Smooth muscle cell (in vitro differentiated cells): Measurements from ENCODE around the gene PRLH. TPM values are rescaled to one million over a fixed set of nuclear protein-coding genes. Genes with fewer than 3 reads are reported as not detected.

ENCODE experiments used
- DNase-seq: peaks from one replicate; lab custom pipeline; 2025; ENCODE audit not compliant: unreplicated experiment; lab: John Stamatoyannopoulos, UW
- H2AFZ ChIP-seq: fragments of 200-600 bp; sonication (generic); 2 replicates; pipeline ENCODE4 v1.6.0; 2016; ENCODE audit warnings: antibody characterized with exemption, low read depth, mild to moderate bottlenecking
- H3F3A ChIP-seq: fragments of 200-600 bp; sonication (generic); 2 replicates; pipeline ENCODE4 v1.6.0; 2017; ENCODE audit warnings: antibody characterized with exemption, low read depth
- H3K27ac ChIP-seq: fragments of 200-600 bp; sonication (generic); 2 replicates; pipeline ENCODE4 v1.5.1; 2016; ENCODE audit warnings: low read depth, mild to moderate bottlenecking
- H3K27me3 ChIP-seq: fragments of 200-600 bp; sonication (generic); 2 replicates; pipeline ENCODE4 v1.6.1; 2016; ENCODE audit warnings: low read depth, mild to moderate bottlenecking
- H3K36me3 ChIP-seq: fragments of 200-600 bp; sonication (generic); 2 replicates; pipeline ENCODE4 v1.5.1; 2016; ENCODE audit warnings: low read depth
- H3K4me1 ChIP-seq: fragments of 200-600 bp; sonication (generic); 2 replicates; pipeline ENCODE4 v1.5.1; 2016; ENCODE audit warnings: low read depth
- H3K4me2 ChIP-seq: fragments of 200-600 bp; sonication (generic); 2 replicates; pipeline ENCODE4 v1.6.0; 2016; ENCODE audit warnings: mild to moderate bottlenecking
- H3K4me3 ChIP-seq: fragments of 200-600 bp; sonication (generic); 2 replicates; pipeline ENCODE4 v1.5.1; 2016; ENCODE audit warnings: mild to moderate bottlenecking
- H3K79me2 ChIP-seq: fragments of 200-600 bp; sonication (generic); 2 replicates; pipeline ENCODE4 v1.6.0; 2016; ENCODE audit warnings: low read depth, mild to moderate bottlenecking
- H3K9ac ChIP-seq: fragments of 200-600 bp; sonication (generic); 2 replicates; pipeline ENCODE4 v1.6.0; 2016; ENCODE audit warnings: low read depth
- H3K9me3 ChIP-seq: fragments of 200-600 bp; sonication (generic); replicated peaks from 2 replicates; pipeline ENCODE4 v1.5.1; 2016; ENCODE audit warnings: low read depth
- H4K20me1 ChIP-seq: fragments of 200-600 bp; sonication (generic); 2 replicates; pipeline ENCODE4 v1.6.0; 2016; ENCODE audit warnings: low read depth
- CTCF ChIP-seq: fragments of 200-600 bp; sonication (generic); IDR thresholded peaks from 2 replicates; pipeline ENCODE4 v1.5.1; 2017; ENCODE audit warnings: borderline replicate concordance, mild to moderate bottlenecking, antibody characterized with exemption; ENCODE audit not compliant: insufficient read depth, poor library complexity, severe bottlenecking
- WGBS: methylation state at CpG from one replicate; pipeline ENCODE4 v1.1.7; 2016; ENCODE audit warnings: low lambda C conversion rate; 5-methylcytosine and 5-hydroxymethylcytosine counted together
- polyA plus RNA-seq: library from polyadenylated mRNA; unstranded; fragments of >200 nt; fragmentation: Nextera tagmentation; extraction: Ambion mirVana; gene quantifications from 2 replicates; pipeline ENCODE4 v1.2.1, GENCODE V29; 2016
- total RNA-seq: library from RNA; depleted of rRNA; stranded (reverse); fragments of >200 nt; gene quantifications from 2 replicates; pipeline ENCODE4 v1.2.3, GENCODE V29; 2014

The PRLH gene
- total and polyA plus RNA-seq, 2 experiments from 2014 or later, result not detected

DNA sequence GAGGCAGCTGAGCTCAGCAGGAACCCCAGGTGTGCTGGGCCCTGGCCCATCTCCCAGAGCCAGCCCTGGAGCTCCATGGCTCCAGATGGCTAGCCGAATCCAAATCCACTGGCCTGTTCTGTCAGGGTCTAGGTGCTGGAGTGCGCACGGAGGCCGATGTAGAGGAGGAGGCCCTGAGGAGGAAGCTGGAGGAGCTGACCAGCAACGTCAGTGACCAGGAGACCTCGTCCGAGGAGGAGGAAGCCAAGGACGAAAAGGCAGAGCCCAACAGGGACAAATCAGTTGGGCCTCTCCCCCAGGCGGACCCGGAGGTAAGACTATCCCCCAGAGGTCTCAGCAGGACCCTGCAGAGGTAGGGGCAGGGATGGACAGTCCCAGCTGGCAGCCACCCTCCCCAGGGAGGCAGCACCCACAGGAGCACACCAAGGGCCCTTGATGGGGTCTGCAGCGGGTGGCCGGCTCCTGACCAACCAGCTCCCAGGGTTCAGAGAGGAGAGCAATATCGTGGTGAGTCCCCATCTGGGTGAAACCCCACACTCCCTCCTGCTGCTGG lies 26.1 kb upstream of the PRLH start:
- no peak for TF ChIP-seq CTCF
- Histone ChIP-seq H2AFZ (no peak overlapping the region), H3F3A (no peaks in the 10 kb centered on the region), H3K36me3 (no peaks in the 10 kb centered on the region), H3K9ac (no peak overlapping the region), H3K4me2 (no peak overlapping the region), H3K4me1 (no peaks in the 10 kb centered on the region), H3K27ac (no peak overlapping the region), H3K27me3 (no peaks in the 10 kb centered on the region), H3K4me3 (no peak overlapping the region), H3K9me3 (no peaks in the 10 kb centered on the region), H3K79me2 (no peaks in the 10 kb centered on the region), H4K20me1 (no peaks in the 10 kb centered on the region)
- WGBS, result 97% methylated on average over 13 of the region's 13 CpGs
- no peak for DNase-seq

GRCh38 chr2:237540823-237541222 lies 25.6 kb upstream of the PRLH start:
- H4K20me1 ChIP-seq, result no peaks in the 10 kb centered on the region
- no peaks in the 10 kb centered on the region for H3K36me3 ChIP-seq
- H3K79me2 ChIP-seq, result no peaks in the 10 kb centered on the region
- 93% methylated on average over 6 of the region's 6 CpGs for WGBS
- no peaks in the 10 kb centered on the region for H3K27me3 ChIP-seq
- no peak overlapping the region for H3K9ac ChIP-seq
- H2AFZ ChIP-seq, result no peak overlapping the region
- no peaks in the 10 kb centered on the region for H3K4me1 ChIP-seq
- no peak overlapping the region for H3K27ac ChIP-seq
- H3K4me3 ChIP-seq, result no peak overlapping the region
- H3K9me3 ChIP-seq, result no peaks in the 10 kb centered on the region
- H3F3A ChIP-seq, result no peaks in the 10 kb centered on the region
- no peak for TF ChIP-seq CTCF
- H3K4me2 ChIP-seq, result no peak overlapping the region
- DNase-seq, result no peak

DNA sequence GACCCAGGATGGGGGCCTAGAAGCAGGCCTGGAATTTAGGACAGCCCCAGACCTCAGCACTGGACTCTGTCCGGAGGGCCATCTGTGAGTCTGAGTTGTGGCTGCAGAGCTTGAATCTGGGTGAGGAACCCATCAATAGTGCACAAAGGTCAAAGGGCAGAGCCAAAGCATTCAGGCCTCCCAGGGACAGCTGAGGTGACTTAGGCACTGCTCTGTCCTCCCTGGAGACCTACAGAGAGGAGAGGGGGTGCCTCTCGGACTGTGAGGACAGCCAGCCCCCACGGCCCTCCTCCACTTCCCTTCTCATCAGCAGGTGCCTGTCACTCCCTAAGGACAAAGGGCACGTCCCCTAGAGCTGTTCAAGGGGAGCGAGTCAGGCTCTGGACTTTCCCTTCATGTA lies 25.1 kb upstream of the PRLH start:
- Histone ChIP-seq H3K27me3 (no peaks in the 10 kb centered on the region), H2AFZ (no peak overlapping the region), H3K4me2 (no peak overlapping the region), H3K9me3 (no peaks in the 10 kb centered on the region), H3K4me1 (no peaks in the 10 kb centered on the region), H4K20me1 (no peaks in the 10 kb centered on the region), H3K9ac (no peak overlapping the region), H3F3A (no peaks in the 10 kb centered on the region), H3K36me3 (no peaks in the 10 kb centered on the region), H3K27ac (no peak overlapping the region), H3K79me2 (no peaks in the 10 kb centered on the region), H3K4me3 (no peak overlapping the region)
- no peak for TF ChIP-seq CTCF
- WGBS, result 87% methylated on average over 5 of the region's 5 CpGs
- DNase-seq, result no peak

DNA sequence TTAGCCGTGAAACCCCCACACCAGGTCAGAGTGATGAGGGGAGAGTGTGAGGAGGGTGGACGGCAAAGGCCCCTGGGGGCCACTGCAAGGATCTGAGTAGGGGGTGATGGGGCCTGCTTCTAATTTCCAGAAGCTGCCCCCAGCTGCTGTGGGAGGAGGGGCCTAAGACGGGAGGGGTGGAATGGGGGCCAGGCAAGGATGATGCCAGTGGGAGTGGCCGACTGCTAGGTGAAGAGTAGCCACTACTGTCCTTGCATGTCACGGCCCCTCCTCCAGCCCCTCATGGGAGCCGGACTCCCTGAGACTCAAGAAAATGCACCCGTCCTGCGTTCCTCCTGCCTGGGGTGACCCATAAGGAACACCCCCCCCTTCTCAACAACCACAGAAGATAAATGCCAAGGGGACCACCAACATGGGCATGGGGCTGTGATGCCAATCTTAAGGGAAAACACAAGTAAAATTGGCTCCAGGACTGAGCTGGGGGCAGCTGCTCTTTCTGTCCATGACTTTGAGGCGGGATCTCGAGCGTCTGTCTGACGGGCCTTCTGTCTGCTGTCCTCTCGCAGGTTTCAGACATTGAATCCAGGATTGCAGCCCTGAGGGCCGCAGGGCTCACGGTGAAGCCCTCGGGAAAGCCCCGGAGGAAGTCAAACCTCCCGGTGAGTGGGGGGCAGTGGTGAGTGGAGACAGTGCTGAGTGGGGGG lies 24.2 kb upstream of the PRLH start:
- 94% methylated on average over 17 of the region's 18 CpGs for WGBS
- Histone ChIP-seq H3K27me3 (no peaks in the 10 kb centered on the region), H2AFZ (no peak overlapping the region), H3K9me3 (no peaks in the 10 kb centered on the region), H3K4me2 (no peak overlapping the region), H3K79me2 (no peaks in the 10 kb centered on the region), H3F3A (no peaks in the 10 kb centered on the region), H3K36me3 (no peaks in the 10 kb centered on the region), H3K9ac (no peak overlapping the region), H3K4me3 (no peak overlapping the region), H4K20me1 (no peaks in the 10 kb centered on the region), H3K27ac (no peak overlapping the region), H3K4me1 (no peaks in the 10 kb centered on the region)
- DNase-seq, result no peak
- no peak for TF ChIP-seq CTCF
